Activated CD4-positive, alpha-beta T cell treated with anti-CD3 and anti-CD28 coated beads, Interleukin-2, amount 10 ng/mL, durations not matched to agents 24 days and 14 days (primary cell): ENCODE results near the gene PNPO. TPM values are rescaled to one million over a fixed set of nuclear protein-coding genes. Genes with fewer than 3 reads are reported as not detected.
A peak's percentile ranks its signal among the peaks of the same experiment; 100 is the strongest.

Experiments
- DNase-seq: peaks from one replicate; pipeline ENCODE4 v3.0.0; 2022
- H3K27ac Mint-ChIP-seq: one replicate; pipeline ENCODE4 v1.8.0; 2022; ENCODE audit warnings: mild to moderate bottlenecking, mixed read lengths
- H3K27me3 Mint-ChIP-seq: one replicate; pipeline ENCODE4 v1.8.0; 2022; ENCODE audit warnings: mixed read lengths
- H3K36me3 Mint-ChIP-seq: one replicate; pipeline ENCODE4 v1.8.0; 2022; ENCODE audit warnings: low read depth, mild to moderate bottlenecking, mixed read lengths
- H3K4me1 Mint-ChIP-seq: one replicate; pipeline ENCODE4 v1.8.0; 2021; ENCODE audit warnings: mixed read lengths
- H3K4me3 Mint-ChIP-seq: one replicate; pipeline ENCODE4 v1.8.0; 2022; ENCODE audit warnings: mild to moderate bottlenecking, moderate library complexity, mixed read lengths
- H3K9me3 Mint-ChIP-seq: one replicate; pipeline ENCODE4 v1.8.0; 2021; ENCODE audit warnings: mixed read lengths
- intact Hi-C: fragments of 100-400 bp; cut with micrococcal nuclease; formaldehyde crosslinking; loops from one replicate; pipeline ENCODE4 v1.15.1; 2023
- total RNA-seq: library from RNA; stranded (reverse); gene quantifications from 2 replicates; pipeline ENCODE4 v1.2.3, GENCODE V29; 2022

The PNPO gene
- total RNA-seq, 1 donor from 2014 or later: 61.5 TPM

DNA sequence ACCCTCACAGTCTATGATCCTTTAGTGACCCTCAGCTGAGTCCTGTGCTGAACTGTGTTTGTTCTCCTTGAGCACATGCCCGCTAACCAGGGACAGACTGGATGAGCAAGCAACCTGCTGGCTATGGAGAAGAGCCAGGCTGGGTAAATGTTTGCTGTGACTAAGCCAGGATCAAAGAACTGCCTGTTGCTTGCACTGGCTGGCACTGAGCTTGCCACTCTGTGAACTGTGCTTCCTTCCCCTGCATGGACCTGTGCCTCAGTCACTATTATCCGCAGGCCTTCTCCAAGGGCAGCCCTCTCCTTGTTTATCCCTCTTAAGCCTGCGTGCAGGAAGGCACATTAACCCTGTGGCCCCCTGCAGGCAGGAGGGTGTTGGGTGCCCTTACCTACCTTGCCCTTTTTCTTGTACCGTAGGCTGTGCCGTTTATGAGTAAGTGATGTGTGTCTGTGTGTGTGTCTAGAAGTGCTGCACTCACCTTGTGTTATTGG lies 7.4 kb downstream of the PNPO start:
- Mint-ChIP-seq H3K9me3 (no peaks in the 10 kb centered on the region), H3K36me3 (peaks cover 32% of the 10 kb centered on the region), H3K27ac (peak overlapping the region; percentile 78), H3K4me1 (peaks cover 36% of the 10 kb centered on the region), H3K4me3 (peak overlapping the region; percentile 71), H3K27me3 (no peaks in the 10 kb centered on the region)
- DNase-seq: no peak
- intact Hi-C loops: loop anchor here (1.0 to 10.0 kb wide), 3 partner anchors 22 to 156 kb away; partner anchors contain the start of genes CBX1 and SNX11

- H3K27me3 Mint-ChIP-seq: no peaks in the 10 kb centered on the region
- peaks cover 33% of the 10 kb centered on the region for H3K4me1 Mint-ChIP-seq
- peak overlapping the region; percentile 71 for H3K4me3 Mint-ChIP-seq
- no peaks in the 10 kb centered on the region for H3K9me3 Mint-ChIP-seq
- intact Hi-C loops: loop anchor here (1.0 to 10.0 kb wide), 3 partner anchors 21 to 156 kb away; partner anchors contain the start of genes CBX1 and SNX11
- H3K27ac Mint-ChIP-seq: peak overlapping the region; percentile 78
- H3K36me3 Mint-ChIP-seq: peaks cover 31% of the 10 kb centered on the region
- DNase-seq: peak; percentile 96
Measured at GRCh38 chr17:47949197-47949759, 7.9 kb downstream of the PNPO start.

- Mint-ChIP-seq H3K36me3 (peaks cover 28% of the 10 kb centered on the region), H3K4me1 (peaks cover 27% of the 10 kb centered on the region), H3K27me3 (no peaks in the 10 kb centered on the region), H3K4me3 (peak overlapping the region; percentile 37), H3K9me3 (no peaks in the 10 kb centered on the region), H3K27ac (peak overlapping the region; percentile 26)
- no peak for DNase-seq
- intact Hi-C loops: loop anchor here (1.0 to 10.0 kb wide), 3 partner anchors 20 to 155 kb away; partner anchors contain the start of genes CBX1 and SNX11
Measured at GRCh38 chr17:47949946-47950345, 8.6 kb downstream of the PNPO start.

GRCh38 chr17:47950448-47950847 lies 9.1 kb downstream of the PNPO start:
- no peak for DNase-seq
- Mint-ChIP-seq H3K4me3 (no peak overlapping the region), H3K27me3 (no peaks in the 10 kb centered on the region), H3K36me3 (peaks cover 26% of the 10 kb centered on the region), H3K27ac (no peak overlapping the region), H3K9me3 (no peaks in the 10 kb centered on the region), H3K4me1 (peaks cover 22% of the 10 kb centered on the region)
- intact Hi-C loops: no loop called here

DNA sequence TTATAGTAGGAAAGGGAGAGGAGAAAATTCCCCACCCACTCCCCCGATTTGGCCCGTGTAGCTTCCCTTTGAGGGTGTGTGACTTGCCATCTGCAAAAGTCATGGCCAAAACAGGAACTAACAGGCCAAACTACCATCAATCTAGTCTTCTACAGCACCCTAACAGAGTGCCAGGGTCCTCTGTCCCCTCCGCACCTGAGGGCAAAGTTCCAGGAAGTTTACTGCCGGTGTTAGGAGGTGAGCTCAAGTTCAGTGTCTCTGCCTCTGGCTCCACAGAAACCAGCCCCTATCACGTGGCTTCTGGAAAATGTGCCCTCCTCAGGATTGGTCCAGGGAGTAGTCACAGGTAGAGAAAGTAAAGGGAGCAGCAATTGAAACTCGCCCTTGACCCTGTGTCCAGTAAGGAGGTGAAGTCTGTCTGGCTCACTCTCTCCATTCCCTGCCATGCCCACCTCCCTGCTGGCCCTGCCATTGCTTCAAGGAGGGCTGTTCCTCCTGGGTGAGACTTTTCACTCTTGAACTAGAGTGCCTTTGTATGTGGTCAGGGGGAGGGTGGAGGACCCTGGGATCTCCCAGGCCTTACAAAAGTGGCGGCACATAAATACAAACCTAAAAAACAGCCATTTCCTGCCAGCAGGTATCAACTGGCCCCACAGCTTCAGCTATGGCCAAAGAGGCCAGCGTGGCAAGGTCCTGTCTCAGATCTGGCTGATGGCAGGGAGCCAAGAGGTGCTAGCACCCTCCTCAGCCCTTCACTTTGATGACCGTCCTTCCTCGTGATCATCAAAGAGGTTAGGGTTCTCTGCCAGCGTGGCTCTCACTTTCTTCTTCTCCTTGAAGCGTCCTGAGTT lies 11.0 kb downstream of the PNPO start:
- Mint-ChIP-seq H3K36me3 (peaks cover 14% of the 10 kb centered on the region), H3K4me1 (peaks cover 15% of the 10 kb centered on the region), H3K4me3 (no peak overlapping the region), H3K27ac (no peak overlapping the region), H3K27me3 (no peaks in the 10 kb centered on the region), H3K9me3 (no peaks in the 10 kb centered on the region)
- intact Hi-C loops: no loop called here
- DNase-seq: no peak

- DNase-seq: no peak
- Mint-ChIP-seq H3K4me3 (no peak overlapping the region), H3K9me3 (no peaks in the 10 kb centered on the region), H3K27ac (no peak overlapping the region), H3K4me1 (peaks cover 13% of the 10 kb centered on the region), H3K36me3 (peaks cover 7% of the 10 kb centered on the region), H3K27me3 (no peaks in the 10 kb centered on the region)
- intact Hi-C loops: no loop called here
Measured at GRCh38 chr17:47953909-47954308, 12.5 kb downstream of the PNPO start.

DNA sequence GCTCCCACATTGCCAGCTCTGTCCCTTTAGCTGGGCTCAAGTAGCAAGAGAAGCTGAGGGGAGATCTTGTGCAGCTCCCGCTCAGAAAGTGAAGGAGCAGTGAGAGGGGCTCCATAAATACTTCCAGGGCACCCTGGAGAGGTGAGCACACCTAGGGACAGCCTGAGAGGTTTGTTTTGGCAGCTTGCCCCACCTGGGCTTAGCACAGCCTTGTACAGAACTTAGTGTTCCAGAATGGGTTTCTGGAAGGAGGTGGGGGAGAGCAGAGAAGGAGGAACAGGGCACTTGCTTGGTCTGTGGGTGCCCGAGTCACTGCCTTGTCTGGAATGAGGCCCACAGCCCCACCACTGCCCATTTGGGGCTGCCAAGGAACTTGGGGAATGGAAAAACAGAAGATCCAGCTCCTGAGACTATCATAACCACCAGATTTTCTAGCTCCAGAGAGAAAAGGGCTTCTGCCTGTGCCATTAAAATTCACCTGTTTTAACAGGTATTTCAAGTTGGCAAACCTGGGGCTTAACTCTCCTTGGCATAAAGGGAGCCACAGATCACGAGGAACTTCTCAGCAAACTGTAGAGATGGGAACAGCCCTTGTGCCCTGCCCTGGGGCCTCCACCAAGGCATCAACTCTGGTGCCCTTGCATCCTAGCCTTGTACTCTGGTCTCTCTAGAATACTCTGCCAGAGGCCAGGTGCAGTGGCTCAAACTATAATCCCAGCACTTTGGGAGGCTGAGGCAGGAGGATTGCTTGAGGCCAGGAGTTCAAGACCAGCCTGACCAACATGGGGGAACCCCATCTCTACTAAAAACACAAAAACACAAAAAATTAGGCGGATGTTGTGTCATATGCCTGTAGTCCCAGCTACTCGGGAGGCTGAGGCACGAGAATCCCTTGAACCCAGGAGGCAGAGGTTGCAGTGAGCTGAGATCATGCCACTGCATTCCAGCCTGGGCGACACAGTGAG lies 14.4 kb downstream of the PNPO start:
- peaks cover 2% of the 10 kb centered on the region for H3K4me1 Mint-ChIP-seq

GRCh38 chr17:47956791-47957590 lies 15.6 kb downstream of the PNPO start:
- no peak for DNase-seq
- Mint-ChIP-seq H3K36me3 (peaks cover 2% of the 10 kb centered on the region), H3K4me3 (no peak overlapping the region), H3K27me3 (peaks cover 3% of the 10 kb centered on the region), H3K27ac (no peak overlapping the region), H3K9me3 (no peaks in the 10 kb centered on the region), H3K4me1 (no peaks in the 10 kb centered on the region)
- intact Hi-C loops: no loop called here

More for the DNA sequence above, 14.4 kb downstream of the PNPO start:
- H3K36me3 Mint-ChIP-seq: peaks cover 4% of the 10 kb centered on the region
- no peak overlapping the region for H3K4me3 Mint-ChIP-seq
- peaks cover 3% of the 10 kb centered on the region for H3K27me3 Mint-ChIP-seq
- DNase-seq: no peak
- no peaks in the 10 kb centered on the region for H3K9me3 Mint-ChIP-seq
- no peak overlapping the region for H3K27ac Mint-ChIP-seq
- intact Hi-C loops: no loop called here

DNA sequence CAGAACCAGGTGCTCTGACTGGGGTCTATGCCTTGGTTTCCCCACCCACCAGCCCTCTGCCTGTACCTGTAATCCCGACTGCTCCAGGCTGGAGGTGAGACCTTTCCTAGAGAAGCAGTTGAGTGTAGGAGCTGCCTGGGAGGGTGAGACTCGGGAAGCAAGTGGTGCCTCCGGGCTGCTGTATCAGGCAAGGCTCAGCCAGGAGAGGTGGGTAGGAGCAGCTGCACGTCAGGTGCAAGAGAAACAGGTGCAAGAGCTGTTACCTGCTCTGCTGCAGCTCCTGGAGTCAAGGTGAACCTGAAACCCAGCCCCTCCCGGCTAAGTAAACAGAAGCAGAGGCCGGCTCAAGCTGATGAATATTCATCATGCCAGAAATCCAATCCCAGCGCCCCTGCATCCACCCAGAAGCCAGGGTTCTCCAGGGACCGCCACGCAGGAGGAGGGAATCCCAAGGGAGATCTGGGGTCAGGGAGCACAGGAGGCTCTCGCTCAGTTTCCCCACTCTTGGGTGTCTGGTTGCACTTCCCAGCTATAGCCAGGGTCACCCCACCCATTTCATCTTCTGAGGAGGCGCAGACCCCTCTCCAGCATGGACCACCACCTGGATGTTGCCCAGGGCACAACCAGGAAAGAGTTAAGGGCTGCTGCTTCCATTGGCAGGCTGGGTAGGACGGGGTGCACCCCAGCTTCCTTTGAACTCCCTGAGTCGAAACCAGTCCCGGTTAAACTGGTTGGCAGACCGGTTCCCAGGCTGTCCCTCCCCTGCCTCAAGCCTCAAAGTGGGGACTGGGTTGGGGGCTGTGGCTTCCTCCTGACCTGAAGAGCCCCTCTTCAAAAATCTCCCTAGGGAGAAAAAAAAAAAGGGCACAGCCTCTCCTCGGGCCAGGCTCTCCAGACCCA lies 16.5 kb downstream of the PNPO start, which contains the start of gene PRR15L:
Gene PRR15L, minus strand, starts transcription at position 293 of the 900 bp plus-strand sequence. CDS start 4,649 bp downstream, outside the sequence.
- intact Hi-C loops: no loop called here
- no peak within 1 kb of the TSS for H3K4me3 Mint-ChIP-seq
- H3K9me3 Mint-ChIP-seq: no peaks in the 10 kb centered on the region
- DNase-seq: no peak
- peaks cover 3% of the 10 kb centered on the region for H3K27me3 Mint-ChIP-seq
- no peak within 1 kb of the TSS for H3K27ac Mint-ChIP-seq
- no peaks in the 10 kb centered on the region for H3K4me1 Mint-ChIP-seq
- H3K36me3 Mint-ChIP-seq: no peaks in the 10 kb centered on the region

DNA sequence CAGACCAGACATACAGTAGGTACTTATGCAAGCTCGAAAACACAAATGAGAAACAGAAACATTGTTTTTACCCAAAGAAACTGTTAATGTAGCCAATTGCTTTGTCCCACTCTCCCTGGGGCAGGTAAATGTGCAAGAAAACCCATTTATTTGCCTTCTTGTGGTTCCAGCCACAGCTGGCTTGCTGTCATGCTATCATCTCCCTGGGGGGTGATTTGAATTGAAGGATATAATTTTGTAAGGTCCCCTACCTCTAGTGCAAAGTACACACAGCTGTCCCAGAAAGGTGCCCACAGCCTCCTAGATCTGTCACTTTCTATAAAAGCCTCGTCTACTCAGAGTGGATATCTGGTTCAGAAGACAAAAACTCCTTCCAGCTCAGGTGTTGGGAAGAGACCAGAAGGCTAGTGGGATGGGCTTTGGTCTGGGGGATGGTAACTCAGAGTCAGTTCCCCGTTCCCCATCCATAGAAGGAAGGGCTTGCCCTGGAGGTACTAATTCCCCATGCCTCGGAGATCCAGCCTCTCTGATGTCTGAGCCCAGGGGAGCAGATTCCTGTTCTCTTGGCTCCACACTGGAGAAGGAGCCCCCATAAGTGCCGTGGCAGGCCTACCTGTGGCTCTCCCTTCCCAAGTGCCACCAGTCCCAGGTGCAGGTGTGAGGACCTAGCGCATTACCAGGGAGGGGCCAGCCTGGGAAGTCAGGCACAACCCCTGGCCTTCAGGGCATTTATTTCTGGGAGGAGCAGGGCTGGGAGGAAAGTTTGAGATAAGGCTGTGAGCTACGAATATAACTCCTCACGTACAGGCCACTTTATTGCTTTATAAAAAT lies 18.7 kb downstream of the PNPO start:
- Mint-ChIP-seq H3K4me3 (no peak overlapping the region), H3K27me3 (peaks cover 3% of the 10 kb centered on the region), H3K9me3 (no peaks in the 10 kb centered on the region), H3K27ac (no peak overlapping the region), H3K4me1 (no peaks in the 10 kb centered on the region), H3K36me3 (no peaks in the 10 kb centered on the region)
- intact Hi-C loops: no loop called here
- DNase-seq: no peak

- DNase-seq: no peak
- Mint-ChIP-seq H3K9me3 (no peaks in the 10 kb centered on the region), H3K27me3 (peaks cover 3% of the 10 kb centered on the region), H3K4me1 (peaks cover 2% of the 10 kb centered on the region), H3K27ac (no peak overlapping the region), H3K4me3 (no peak overlapping the region), H3K36me3 (no peaks in the 10 kb centered on the region)
- intact Hi-C loops: no loop called here
Measured at GRCh38 chr17:47961406-47961805, 20.0 kb downstream of the PNPO start.
